Left lung (tissue), 10 donors: ENCODE data around the gene TNFRSF13B. TPM values are rescaled to one million over a fixed set of nuclear protein-coding genes. Genes with fewer than 3 reads are reported as not detected.
"Not testable (repeated sequence)": the region's sequence is repeated elsewhere in the genome, so short reads cannot be mapped to it uniquely, and the experiment has no call there.

Experiments used
- ATAC-seq: fragments of 200-7000 bp; cut with Tn5 transposase; one replicate; pipeline ENCODE4 v1.9.1; 2020; ENCODE audit warnings: moderate library complexity
- DNase-seq, 4 donors: peaks; one replicate each; pipeline ENCODE4 v3.0.0-alpha.2; 2013 to 2020
- H3K27ac ChIP-seq, 2 donors: fragments of 200-600 bp; sonication (generic) in 1 of 2; one replicate each; pipeline versions ENCODE4 v1.5.0 to v1.8.0; 2020 to 2021
- H3K27me3 ChIP-seq, 2 donors: fragments of 200-600 bp; sonication (generic) in 1 of 2; one replicate each; pipeline versions ENCODE4 v1.5.0 to v1.8.0; 2020 to 2021
- H3K36me3 ChIP-seq, 2 donors: fragments of 200-600 bp; sonication (generic) in 1 of 2; one replicate each; pipeline versions ENCODE4 v1.5.0 to v1.8.0; 2020 to 2021
- H3K4me1 ChIP-seq, 2 donors: fragments of 200-600 bp; one replicate each; pipeline ENCODE4 v1.8.0; 2021
- H3K4me3 ChIP-seq, 2 donors: fragments of 200-600 bp; sonication (generic) in 1 of 2; one replicate each; pipeline versions ENCODE4 v1.5.0 to v1.8.0; 2020 to 2021; ENCODE audit warnings: mild to moderate bottlenecking in 1 of 2
- H3K9me3 ChIP-seq, 2 donors: fragments of 200-600 bp; sonication (generic) in 1 of 2; one replicate each; pipeline versions ENCODE4 v1.5.0 to v1.8.0; 2020 to 2021
- intact Hi-C, 2 donors: fragments of 100-400 bp; cut with DNase I; formaldehyde crosslinking; loops; one replicate each; pipeline versions ENCODE4 v1.11.2 to v1.14.2; 2022
- polyA plus RNA-seq, 6 donors: library from polyadenylated mRNA; unstranded; fragments of 120-200 nt; gene quantifications; one replicate each; pipeline ENCODE4 v1.2.1, GENCODE V29; 2013; ENCODE audit not compliant: insufficient read length in 6 of 6
- total RNA-seq, 2 donors: library from RNA; stranded (reverse); fragmentation: NEBNext Ultra II Directional; extraction: Animal tissue kit (Norgen Biotek cat#: 25700); gene quantifications; one replicate each; pipeline ENCODE4 v1.2.1, GENCODE V29; 2021
- TF ChIP-seq, protein P1 (sequence below), 2 donors: fragments of 200-600 bp; sonication (generic) in 1 of 2; IDR thresholded peaks; one replicate each; pipeline versions ENCODE4 v1.5.0 to v1.8.0; 2021; ENCODE audit warnings: antibody characterized with exemption in 2 of 2
- donor health status: DM: no; HTN: yes; CAD: no.
- donor health status: DM: no; HTN: no; CAD: no.

The TNFRSF13B gene
- total and polyA plus RNA-seq, 8 donors, result 0.61 to 0.79 TPM; not detected in 6

DNA sequence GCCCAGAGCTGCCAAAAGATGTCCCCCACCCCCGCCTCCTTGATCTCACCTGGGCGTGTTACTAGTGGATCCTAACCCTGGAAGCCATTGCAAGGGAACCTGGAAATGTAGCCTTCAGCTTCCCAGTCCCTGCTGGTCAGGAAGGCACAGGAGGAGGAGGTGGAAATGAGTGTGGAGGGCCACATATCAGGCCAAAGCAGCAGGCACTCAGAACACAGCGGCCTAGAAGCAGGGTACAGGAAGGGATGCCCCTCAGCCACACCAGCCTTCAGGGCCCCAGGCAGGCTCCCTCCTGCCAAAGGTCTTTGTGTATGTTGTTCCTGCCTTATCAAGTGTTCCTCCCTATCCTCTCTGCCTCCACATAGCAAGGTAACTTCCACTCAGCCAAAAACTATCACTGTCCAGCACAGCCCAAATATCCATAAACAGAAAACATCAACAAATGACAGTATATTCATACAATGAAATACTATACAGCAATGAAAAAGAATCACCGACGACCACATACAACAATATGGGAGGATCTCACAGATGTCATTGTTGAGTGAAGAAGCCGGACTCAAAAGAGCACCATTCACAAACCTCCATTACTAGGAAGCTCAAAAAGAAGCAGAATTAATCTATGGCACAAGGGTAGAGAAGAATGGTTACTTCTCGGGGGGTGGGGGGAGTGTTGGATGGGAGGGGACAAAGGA is 28.2 kb upstream of the TNFRSF13B start:
- DNase-seq (no peak), ATAC-seq (no peak)
- TF ChIP-seq, protein P1, sequence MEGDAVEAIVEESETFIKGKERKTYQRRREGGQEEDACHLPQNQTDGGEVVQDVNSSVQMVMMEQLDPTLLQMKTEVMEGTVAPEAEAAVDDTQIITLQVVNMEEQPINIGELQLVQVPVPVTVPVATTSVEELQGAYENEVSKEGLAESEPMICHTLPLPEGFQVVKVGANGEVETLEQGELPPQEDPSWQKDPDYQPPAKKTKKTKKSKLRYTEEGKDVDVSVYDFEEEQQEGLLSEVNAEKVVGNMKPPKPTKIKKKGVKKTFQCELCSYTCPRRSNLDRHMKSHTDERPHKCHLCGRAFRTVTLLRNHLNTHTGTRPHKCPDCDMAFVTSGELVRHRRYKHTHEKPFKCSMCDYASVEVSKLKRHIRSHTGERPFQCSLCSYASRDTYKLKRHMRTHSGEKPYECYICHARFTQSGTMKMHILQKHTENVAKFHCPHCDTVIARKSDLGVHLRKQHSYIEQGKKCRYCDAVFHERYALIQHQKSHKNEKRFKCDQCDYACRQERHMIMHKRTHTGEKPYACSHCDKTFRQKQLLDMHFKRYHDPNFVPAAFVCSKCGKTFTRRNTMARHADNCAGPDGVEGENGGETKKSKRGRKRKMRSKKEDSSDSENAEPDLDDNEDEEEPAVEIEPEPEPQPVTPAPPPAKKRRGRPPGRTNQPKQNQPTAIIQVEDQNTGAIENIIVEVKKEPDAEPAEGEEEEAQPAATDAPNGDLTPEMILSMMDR (IDR thresholded peaks at IDR 0.05), result no peak
- H3K36me3 ChIP-seq, result no peaks in the 10 kb centered on the region
- peaks cover 0 to 6% of the 10 kb centered on the region in 2 donors for H3K4me1 ChIP-seq
- no peaks in the 10 kb centered on the region for H3K27me3 ChIP-seq
- H3K4me3 ChIP-seq, result no peak overlapping the region
- intact Hi-C loops, result loop anchor here in 1 of 2 donors (10.0 kb wide), 1 partner anchor 215 kb away; no protein-coding TSS in a partner anchor
- no peaks in the 10 kb centered on the region for H3K9me3 ChIP-seq
- H3K27ac ChIP-seq, result no peak overlapping the region

DNA sequence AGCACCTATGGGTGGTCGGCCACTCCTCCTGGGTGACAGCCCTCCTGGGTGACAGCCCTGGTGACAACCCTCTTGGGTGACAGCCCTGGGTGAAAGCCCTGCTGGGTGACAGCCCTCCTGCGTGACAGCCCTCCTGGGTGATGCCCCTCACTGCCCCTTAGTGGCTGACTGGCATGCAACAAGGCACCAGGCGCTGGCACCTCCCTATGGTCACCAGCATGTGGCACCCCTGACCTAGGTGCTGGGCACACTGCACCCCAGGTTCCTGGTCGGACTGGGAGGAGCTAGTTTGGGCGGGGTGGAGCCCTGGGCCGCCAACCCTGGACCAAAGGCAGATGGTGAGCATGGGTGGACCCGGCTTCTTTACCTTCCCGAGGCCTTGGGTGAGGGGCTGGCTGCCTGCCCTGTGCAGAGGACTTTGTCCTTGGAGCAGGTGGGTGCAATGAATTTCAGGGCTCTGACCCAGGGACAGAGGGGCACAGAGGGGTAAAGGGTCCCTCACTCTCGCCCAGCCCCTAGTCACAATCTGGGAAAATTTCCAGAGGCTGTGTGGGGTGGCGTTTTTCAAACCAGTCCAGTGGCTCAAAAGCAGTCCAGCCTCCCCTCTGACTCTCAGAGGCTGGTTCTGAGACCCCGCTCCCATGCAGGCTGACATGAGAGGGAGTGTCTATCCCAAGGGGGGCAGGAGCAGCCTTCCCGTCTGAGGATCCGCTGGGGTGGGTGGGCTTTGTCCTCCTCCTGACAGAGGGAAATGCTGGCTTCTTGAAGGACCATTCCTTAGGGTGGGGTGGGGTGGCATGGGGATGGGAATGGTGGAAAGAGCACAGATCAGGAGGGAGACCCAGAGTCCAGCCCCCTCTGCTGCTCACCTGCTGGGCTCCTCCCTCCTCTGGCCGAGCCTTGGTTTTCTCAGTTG is 25.9 kb upstream of the TNFRSF13B start:
- peak in 1 of 4 donors; percentile 90 for DNase-seq
- no peak for ATAC-seq
- H3K36me3 ChIP-seq, result no peaks in the 10 kb centered on the region
- H3K9me3 ChIP-seq, result no peaks in the 10 kb centered on the region
- no peak overlapping the region for H3K4me3 ChIP-seq
- TF ChIP-seq, protein P1 (IDR thresholded peaks at IDR 0.05), result peak in 1 of 2 donors; percentile 69
- intact Hi-C loops, result no loop called here
- H3K27me3 ChIP-seq, result no peaks in the 10 kb centered on the region
- no peak overlapping the region for H3K27ac ChIP-seq
- H3K4me1 ChIP-seq, result peaks cover 0 to 6% of the 10 kb centered on the region in 2 donors

GRCh38 chr17:16996726-16997125 is 24.8 kb upstream of the TNFRSF13B start:
- H3K27me3 ChIP-seq, H3K4me3 ChIP-seq, H3K9me3 ChIP-seq, ATAC-seq, H3K4me1 ChIP-seq, intact Hi-C loops, H3K36me3 ChIP-seq, H3K27ac ChIP-seq, DNase-seq: not testable (repeated sequence)

- Histone ChIP-seq H3K27ac (no peak overlapping the region), H3K4me3 (no peak overlapping the region), H3K9me3 (no peaks in the 10 kb centered on the region), H3K36me3 (no peaks in the 10 kb centered on the region), H3K27me3 (no peaks in the 10 kb centered on the region), H3K4me1 (no peaks in the 10 kb centered on the region)
- intact Hi-C loops, result no loop called here
- ATAC-seq (no peak), DNase-seq (no peak)
- TF ChIP-seq, protein P1 (IDR thresholded peaks at IDR 0.05), result no peak
Observed at GRCh38 chr17:16995930-16996329, 24.0 kb upstream of the TNFRSF13B start.

- no peaks in the 10 kb centered on the region for H3K36me3 ChIP-seq
- DNase-seq, result no peak
- no peak overlapping the region for H3K27ac ChIP-seq
- no peaks in the 10 kb centered on the region for H3K9me3 ChIP-seq
- TF ChIP-seq, protein P1 (IDR thresholded peaks at IDR 0.05), result no peak
- H3K4me1 ChIP-seq, result no peaks in the 10 kb centered on the region
- no peak overlapping the region for H3K4me3 ChIP-seq
- no peak for ATAC-seq
- no peaks in the 10 kb centered on the region for H3K27me3 ChIP-seq
- intact Hi-C loops, result no loop called here
Observed at GRCh38 chr17:16994631-16995030, 22.7 kb upstream of the TNFRSF13B start.
